ENCODE data around the gene SEZ6L2. TPM values are rescaled to one million over a fixed set of nuclear protein-coding genes. Genes with fewer than 3 reads are reported as not detected.
"Not testable (repeated sequence)": the region's sequence is repeated elsewhere in the genome, so short reads cannot be mapped to it uniquely, and the experiment has no call there.

Gene SEZ6L2
- total RNA-seq, result 100 to 1,000 TPM in 1 of 4 donors, 1 to 10 TPM in 3; 1.4 to 100 (median 3.1) TPM

DNA sequence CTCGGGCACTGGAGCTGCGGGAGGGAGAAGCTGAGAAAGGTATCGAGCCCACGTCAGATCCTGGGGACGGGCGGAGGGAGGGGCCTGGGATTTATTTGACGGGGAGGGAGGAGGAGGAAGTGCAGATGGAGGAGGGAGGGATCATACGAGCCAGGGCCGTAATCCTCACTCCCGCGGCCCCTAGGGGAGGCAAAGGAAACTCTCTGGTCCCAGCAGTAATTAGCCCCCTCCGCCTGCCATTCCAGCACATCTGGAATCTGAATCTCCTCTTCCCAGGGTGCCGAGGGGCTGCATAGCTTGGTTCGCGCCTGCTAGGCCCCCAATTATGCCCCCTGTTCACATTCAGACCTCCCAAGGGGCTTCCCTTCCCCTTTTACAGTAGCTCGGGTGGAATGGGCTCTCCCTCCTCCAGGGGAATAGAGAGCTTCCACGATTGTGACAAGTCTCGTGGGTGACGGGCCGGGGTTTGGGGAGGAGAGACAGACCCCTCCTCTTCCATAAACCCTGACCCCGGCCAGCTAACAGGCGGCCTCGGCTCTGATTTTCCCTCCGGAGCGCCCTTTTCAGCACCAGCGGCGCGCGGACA is at the start of gene SEZ6L2:
Gene SEZ6L2, minus strand, starts transcription at position 35 of the 586 bp plus-strand sequence. CDS start 531 bp downstream, outside the sequence.
- DNase-seq (ENCODE audit: low spot score in 2 of 2), result no peak
- intact Hi-C loops (cut with DNase I; ENCODE audit: low total_unique reads), result no loop called here
- WGBS, 2 donors, result 0 to 1% methylated on average over 20 to 28 of the region's 29 CpGs
- H3K4me3 ChIP-seq (ENCODE audit: low read depth, poor library complexity, severe bottlenecking), result peak within 1 kb of the TSS; percentile 23
- TF ChIP-seq, protein P1, sequence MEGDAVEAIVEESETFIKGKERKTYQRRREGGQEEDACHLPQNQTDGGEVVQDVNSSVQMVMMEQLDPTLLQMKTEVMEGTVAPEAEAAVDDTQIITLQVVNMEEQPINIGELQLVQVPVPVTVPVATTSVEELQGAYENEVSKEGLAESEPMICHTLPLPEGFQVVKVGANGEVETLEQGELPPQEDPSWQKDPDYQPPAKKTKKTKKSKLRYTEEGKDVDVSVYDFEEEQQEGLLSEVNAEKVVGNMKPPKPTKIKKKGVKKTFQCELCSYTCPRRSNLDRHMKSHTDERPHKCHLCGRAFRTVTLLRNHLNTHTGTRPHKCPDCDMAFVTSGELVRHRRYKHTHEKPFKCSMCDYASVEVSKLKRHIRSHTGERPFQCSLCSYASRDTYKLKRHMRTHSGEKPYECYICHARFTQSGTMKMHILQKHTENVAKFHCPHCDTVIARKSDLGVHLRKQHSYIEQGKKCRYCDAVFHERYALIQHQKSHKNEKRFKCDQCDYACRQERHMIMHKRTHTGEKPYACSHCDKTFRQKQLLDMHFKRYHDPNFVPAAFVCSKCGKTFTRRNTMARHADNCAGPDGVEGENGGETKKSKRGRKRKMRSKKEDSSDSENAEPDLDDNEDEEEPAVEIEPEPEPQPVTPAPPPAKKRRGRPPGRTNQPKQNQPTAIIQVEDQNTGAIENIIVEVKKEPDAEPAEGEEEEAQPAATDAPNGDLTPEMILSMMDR (IDR thresholded peaks at IDR 0.05), result no peak
- no peak for TF ChIP-seq POLR2A (IDR thresholded peaks at IDR 0.05)

DNA sequence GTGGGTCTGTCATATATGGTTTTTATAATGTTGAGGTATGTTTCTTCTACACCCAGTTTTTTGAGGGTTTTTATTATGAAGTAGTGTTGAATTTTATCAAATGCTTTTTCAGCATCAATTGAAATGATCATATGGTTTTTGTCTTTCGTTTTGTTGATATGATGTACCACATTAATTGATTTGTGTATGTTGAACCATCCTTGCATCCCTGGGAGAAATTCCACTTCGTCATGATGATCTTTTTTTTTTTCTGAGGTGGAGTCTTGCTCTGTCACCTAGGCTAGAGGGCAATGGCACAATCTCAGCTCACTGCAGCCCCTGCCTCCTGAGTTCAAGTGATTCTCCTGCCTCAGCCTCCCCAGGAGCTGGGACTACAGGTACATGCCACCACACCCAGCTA is 48.5 kb upstream of the SEZ6L2 start:
- 86 to 88% methylated on average over 2 of the region's 2 CpGs for WGBS, 2 donors
- no peak overlapping the region for H3K4me3 ChIP-seq (ENCODE audit: low read depth, poor library complexity, severe bottlenecking)
- intact Hi-C loops (cut with DNase I; ENCODE audit: low total_unique reads), result no loop called here
- TF ChIP-seq POLR2A (IDR thresholded peaks at IDR 0.05), result no peak
- TF ChIP-seq, protein P1 (IDR thresholded peaks at IDR 0.05), result no peak
- DNase-seq (ENCODE audit: low spot score in 2 of 2), result no peak

DNA sequence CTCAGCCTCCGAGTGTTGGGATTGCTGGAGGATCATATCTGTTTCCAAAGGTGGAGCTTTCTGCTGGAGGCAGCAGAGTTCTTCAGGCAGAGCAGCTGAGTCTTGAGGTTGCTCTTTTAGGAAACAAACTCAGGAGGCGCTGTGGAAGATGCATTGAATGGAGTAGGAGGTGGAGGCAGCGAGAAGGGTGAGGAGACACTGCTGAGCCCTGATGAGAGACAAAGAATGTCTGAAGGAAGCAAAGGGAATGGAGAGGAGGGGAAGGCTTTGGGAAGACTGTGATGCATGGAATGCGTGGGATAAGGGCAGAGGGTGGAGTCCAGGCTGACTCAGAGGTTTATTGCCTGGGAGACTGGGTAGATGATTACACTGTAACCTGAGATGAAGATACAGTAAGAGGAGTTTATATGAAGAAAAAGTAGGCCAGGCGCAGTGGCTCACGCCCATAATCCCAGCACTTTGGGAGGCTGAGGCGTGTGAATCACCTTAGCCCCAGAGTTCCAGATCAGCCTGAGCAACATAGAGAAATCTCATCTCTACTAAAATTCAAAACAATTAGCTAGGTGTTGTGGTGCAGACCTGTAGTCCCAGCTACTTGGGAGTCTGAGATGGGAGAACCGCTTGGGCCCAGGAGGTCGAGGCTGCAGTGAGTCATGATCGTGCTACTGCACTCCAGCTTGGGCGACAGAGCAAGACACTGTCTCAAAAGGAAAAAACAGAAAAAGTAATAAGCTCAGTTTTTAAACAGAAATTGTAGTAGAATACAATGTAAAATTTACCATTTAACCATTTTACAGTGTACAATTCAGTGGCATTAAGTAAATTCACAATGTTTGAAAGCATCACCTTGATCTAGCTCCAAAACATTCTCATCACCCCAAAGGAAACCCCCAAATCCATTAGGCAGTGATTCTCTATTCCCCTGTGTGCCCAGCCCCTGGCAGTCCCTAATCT is 44.8 kb upstream of the SEZ6L2 start:
- H3K4me3 ChIP-seq (ENCODE audit: low read depth, poor library complexity, severe bottlenecking), result no peak overlapping the region
- 31% methylated on average over 11 of the region's 11 CpGs for WGBS, 2 donors
- no peak for TF ChIP-seq POLR2A (IDR thresholded peaks at IDR 0.05)
- TF ChIP-seq, protein P1 (IDR thresholded peaks at IDR 0.05), result no peak
- DNase-seq (ENCODE audit: low spot score in 2 of 2), result peak; percentile 43 to 78
- intact Hi-C loops (cut with DNase I; ENCODE audit: low total_unique reads), result no loop called here

DNA sequence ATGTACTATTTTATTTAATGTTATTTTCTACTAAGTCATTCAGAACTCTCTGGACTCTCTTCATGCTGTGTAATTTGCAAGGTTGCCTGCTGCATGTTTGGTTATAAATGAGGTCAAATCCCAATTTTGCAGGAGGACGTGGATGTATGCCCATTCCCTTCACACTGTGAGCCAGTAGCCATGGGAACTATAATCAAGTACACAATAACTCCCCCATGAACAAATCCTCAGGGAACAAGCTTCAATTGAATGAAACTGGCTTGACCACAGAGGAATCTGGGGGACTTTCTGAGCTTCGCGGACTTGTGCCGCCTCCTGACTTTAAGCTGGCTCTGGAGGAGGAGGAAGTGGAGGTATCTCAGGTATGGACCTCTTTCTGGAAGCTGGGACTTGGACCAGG is 41.3 kb upstream of the SEZ6L2 start:
- WGBS, 2 donors, result 58 to 74% methylated on average over 4 of the region's 4 CpGs
- DNase-seq (ENCODE audit: low spot score in 2 of 2), result peak in 1 of 2 donors; percentile 29
- no peak for TF ChIP-seq POLR2A (IDR thresholded peaks at IDR 0.05)
- TF ChIP-seq, protein P1 (IDR thresholded peaks at IDR 0.05), result no peak

DNA sequence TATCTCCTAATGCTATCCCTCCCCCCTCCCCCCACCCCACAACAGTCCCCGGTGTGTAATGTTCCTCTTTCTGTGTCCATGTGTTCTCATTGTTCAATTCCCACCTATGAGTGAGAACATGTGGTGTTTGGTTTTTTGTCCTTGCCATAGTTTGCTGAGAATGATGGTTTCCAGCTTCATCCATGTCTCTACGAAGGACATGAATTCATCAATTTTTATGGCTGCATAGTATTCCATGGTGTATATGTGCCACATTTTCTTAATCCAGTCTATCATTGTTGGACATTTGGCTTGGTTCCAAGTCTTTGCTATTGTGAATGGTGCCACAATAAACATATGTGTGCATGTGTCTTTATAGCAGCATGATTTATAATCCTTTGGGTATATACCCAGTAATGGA is 32.4 kb upstream of the SEZ6L2 start:
- intact Hi-C loops (cut with DNase I; ENCODE audit: low total_unique reads), result not testable (repeated sequence)
- WGBS, 2 donors, result 96 to 100% methylated on average over 2 of the region's 2 CpGs

More for the DNA sequence above, 41.3 kb upstream of the SEZ6L2 start:
- intact Hi-C loops (cut with DNase I; ENCODE audit: low total_unique reads), result no loop called here
- H3K4me3 ChIP-seq (ENCODE audit: low read depth, poor library complexity, severe bottlenecking), result no peak overlapping the region

More for the DNA sequence above, 32.4 kb upstream of the SEZ6L2 start:
- not testable (repeated sequence) for H3K4me3 ChIP-seq (ENCODE audit: low read depth, poor library complexity, severe bottlenecking); DNase-seq (ENCODE audit: low spot score in 2 of 2)
